ENCODE measurements around the gene ACO2.

DNA sequence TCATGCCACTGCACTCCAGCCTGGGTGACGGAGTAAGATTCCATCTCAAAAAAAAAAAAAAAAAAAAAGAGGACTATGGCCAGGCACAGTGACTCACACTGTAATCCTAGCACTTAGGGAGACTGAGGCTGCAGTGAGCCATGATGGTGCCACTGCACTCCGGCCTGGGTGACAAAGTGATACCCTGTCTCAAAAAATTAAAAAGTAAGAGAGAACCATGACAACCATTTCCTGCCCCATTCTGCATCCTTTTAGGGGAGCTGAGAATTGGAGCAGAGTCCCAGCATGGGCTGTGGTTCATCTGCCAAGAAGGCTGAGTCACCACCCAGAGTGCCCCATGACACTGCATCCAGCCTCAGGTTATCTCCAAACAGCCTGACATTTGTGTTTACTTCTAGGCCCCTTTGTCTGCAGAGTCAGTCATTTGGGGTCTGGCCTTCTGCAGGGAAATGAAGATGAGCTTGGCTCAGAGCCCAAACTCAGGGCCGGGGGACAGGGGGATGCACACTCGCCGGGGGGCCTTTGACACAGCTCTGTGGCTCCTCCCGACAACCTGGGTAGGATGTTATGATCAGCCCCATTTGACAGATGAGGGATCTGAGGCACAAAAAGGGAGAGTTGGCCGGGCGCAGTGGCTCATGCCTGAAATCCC is 96.6 kb downstream of the ACO2 start:
- TF ChIP-seq, protein P1, sequence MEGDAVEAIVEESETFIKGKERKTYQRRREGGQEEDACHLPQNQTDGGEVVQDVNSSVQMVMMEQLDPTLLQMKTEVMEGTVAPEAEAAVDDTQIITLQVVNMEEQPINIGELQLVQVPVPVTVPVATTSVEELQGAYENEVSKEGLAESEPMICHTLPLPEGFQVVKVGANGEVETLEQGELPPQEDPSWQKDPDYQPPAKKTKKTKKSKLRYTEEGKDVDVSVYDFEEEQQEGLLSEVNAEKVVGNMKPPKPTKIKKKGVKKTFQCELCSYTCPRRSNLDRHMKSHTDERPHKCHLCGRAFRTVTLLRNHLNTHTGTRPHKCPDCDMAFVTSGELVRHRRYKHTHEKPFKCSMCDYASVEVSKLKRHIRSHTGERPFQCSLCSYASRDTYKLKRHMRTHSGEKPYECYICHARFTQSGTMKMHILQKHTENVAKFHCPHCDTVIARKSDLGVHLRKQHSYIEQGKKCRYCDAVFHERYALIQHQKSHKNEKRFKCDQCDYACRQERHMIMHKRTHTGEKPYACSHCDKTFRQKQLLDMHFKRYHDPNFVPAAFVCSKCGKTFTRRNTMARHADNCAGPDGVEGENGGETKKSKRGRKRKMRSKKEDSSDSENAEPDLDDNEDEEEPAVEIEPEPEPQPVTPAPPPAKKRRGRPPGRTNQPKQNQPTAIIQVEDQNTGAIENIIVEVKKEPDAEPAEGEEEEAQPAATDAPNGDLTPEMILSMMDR (IDR thresholded peaks at IDR 0.05) = no peak
- no peak for TF ChIP-seq POLR2A (IDR thresholded peaks at IDR 0.05)
